Subcutaneous abdominal adipose tissue (tissue), 5 donors: ENCODE results near the gene PPDPF.
A peak's percentile ranks its signal among the peaks of the same experiment; 100 is the strongest.
"Not testable (repeated sequence)": the region's sequence is repeated elsewhere in the genome, so short reads cannot be mapped to it uniquely, and the experiment has no call there.

ENCODE experiments used
- H3K27ac ChIP-seq: one replicate; pipeline ENCODE4 v1.7.0; 2013; ENCODE audit warnings: low read depth, mild to moderate bottlenecking, inconsistent platforms, low read length, moderate library complexity
- H3K27me3 ChIP-seq, 5 donors: one replicate each; pipeline ENCODE4 v1.7.0; 2013; ENCODE audit warnings: low read length in 5 of 5, inconsistent platforms in 1 of 5; ENCODE audit not compliant: control insufficient read depth in 5 of 5, insufficient read depth in 4 of 5
- H3K36me3 ChIP-seq, 5 donors: one replicate each; pipeline ENCODE4 v1.7.0; 2013; ENCODE audit warnings: low read length in 5 of 5; ENCODE audit not compliant: control insufficient read depth in 5 of 5, insufficient read depth in 5 of 5
- H3K4me1 ChIP-seq, 5 donors: one replicate each; pipeline ENCODE4 v1.7.0; 2013; ENCODE audit warnings: low read length in 5 of 5, mild to moderate bottlenecking in 3 of 5, moderate library complexity in 1 of 5; ENCODE audit not compliant: control insufficient read depth in 5 of 5, insufficient read depth in 5 of 5
- H3K4me3 ChIP-seq, 5 donors: one replicate each; pipeline ENCODE4 v1.7.0; 2013; ENCODE audit warnings: low read length in 5 of 5, low read depth in 1 of 5
- H3K9ac ChIP-seq, 5 donors: one replicate each; pipeline ENCODE4 v1.7.0; 2013; ENCODE audit warnings: low read length in 5 of 5, mild to moderate bottlenecking in 4 of 5, moderate library complexity in 3 of 5
- H3K9me3 ChIP-seq, 5 donors: one replicate each; pipeline ENCODE4 v1.7.0; 2013; ENCODE audit warnings: low read length in 5 of 5; ENCODE audit not compliant: control insufficient read depth in 5 of 5
- donor health status: healthy.
- donor health status: healthy.
- donor health status: healthy.
- donor health status: healthy.
- donor health status: healthy.

PPDPF gene

DNA sequence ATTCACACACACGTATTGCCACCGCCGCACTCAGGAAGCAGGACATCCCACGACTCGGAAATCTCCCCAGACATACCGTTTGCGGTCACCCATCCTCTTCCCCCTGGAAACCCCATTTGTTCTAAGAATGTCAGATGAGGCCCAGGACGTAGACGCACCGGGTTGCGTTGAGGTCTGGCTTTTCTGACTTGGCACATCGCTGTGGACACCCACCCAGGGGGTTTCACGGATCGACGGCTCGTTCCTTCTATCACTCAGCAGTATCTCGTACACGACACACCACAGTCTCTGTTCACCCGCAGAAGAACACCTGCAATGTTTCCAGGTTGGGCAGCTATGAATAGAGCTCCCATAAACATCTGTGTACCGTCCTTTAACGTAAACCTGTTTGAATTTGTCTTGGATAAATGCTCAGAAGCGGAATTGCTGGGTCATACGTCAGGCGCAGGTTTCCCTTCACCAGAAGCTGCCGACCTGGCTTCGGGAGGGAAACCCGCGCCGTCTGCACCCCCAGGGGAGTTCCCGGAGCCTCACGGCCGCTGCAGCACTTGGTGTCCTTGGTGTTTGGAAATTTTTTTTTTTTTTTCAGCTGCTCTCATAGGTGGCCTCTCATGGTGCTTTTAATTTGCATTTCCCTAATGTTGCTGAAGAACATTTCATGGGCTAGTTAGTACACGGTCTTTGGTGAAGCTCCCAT, 12.3 kb upstream of the PPDPF start:
- Histone ChIP-seq H3K36me3 (no peaks in the 10 kb centered on the region), H3K4me1 (no peaks in the 10 kb centered on the region), H3K27ac (no peak overlapping the region), H3K9ac (no peak overlapping the region), H3K9me3 (peaks cover 0 to 24% (median 18%) of the 10 kb centered on the region in 5 donors), H3K4me3 (no peak overlapping the region), H3K27me3 (peaks cover 9 to 18% (median 15%) of the 10 kb centered on the region in 5 donors)

GRCh38 chr20:63509088-63509564, 11.4 kb upstream of the PPDPF start:
- Histone ChIP-seq H3K27me3 (peaks cover 9 to 16% (median 13%) of the 10 kb centered on the region in 5 donors), H3K4me1 (no peaks in the 10 kb centered on the region), H3K27ac (no peak overlapping the region), H3K9me3 (peaks cover 0 to 21% (median 18%) of the 10 kb centered on the region in 5 donors), H3K36me3 (no peaks in the 10 kb centered on the region), H3K4me3 (no peak overlapping the region), H3K9ac (no peak overlapping the region)

DNA sequence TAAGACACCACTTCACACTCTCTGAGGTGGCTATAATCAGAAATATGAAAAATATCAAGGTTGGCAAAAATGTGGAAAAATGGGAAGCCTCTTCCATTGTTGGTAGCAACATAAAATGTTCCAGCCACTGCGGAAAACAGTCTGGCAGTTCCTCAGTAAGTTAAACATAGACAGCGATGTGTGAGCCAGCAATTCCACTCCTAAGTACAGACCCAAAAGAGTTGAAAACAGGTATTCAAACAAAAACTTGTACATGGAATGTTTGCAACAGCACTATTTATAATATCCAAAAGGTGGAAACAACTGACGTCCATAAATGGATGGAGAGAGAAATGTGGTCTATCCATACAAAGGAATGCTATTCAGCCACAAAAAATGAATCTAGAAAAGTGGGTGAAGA, 7.4 kb upstream of the PPDPF start:
- H3K9ac ChIP-seq, result no peak overlapping the region
- H3K9me3 ChIP-seq, result no peaks in the 10 kb centered on the region
- peaks cover 1 to 8% (median 4%) of the 10 kb centered on the region in 5 donors for H3K27me3 ChIP-seq
- no peak overlapping the region for H3K4me3 ChIP-seq
- no peaks in the 10 kb centered on the region for H3K36me3 ChIP-seq
- H3K4me1 ChIP-seq, result no peaks in the 10 kb centered on the region
- H3K27ac ChIP-seq, result no peak overlapping the region

DNA sequence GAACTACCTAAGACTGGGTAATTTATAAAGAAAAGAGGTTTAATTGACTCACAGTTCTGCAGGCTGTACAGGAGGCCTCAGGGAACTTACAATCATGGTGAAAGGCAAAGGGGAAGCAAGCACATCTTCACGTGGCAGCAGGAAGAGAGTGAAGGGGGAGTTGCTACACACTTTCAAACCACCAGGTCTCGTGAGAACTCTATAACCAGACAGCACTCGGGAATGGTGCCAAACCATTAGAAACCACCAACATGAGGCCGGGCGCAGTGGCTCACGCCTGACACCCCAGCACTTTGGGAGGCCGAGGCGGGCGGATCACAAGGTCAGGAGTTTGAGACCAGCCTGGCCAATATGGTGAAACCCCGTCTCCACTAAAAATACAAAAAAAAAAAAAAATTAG, 6.0 kb upstream of the PPDPF start:
- H3K4me3 ChIP-seq, H3K9me3 ChIP-seq, H3K9ac ChIP-seq: not testable (repeated sequence)

GRCh38 chr20:63517376-63518309, 2.9 kb upstream of the PPDPF start:
- Histone ChIP-seq H3K4me3 (no peak overlapping the region), H3K27me3 (peaks cover 0 to 2% (median 0%) of the 10 kb centered on the region in 5 donors), H3K36me3 (peaks cover 0 to 8% (median 7%) of the 10 kb centered on the region in 5 donors), H3K4me1 (peaks cover 0 to 27% (median 24%) of the 10 kb centered on the region in 5 donors), H3K27ac (no peak overlapping the region), H3K9ac (no peak overlapping the region), H3K9me3 (no peaks in the 10 kb centered on the region)

More for the DNA sequence above, 6.0 kb upstream of the PPDPF start:
- not testable (repeated sequence) for H3K27me3 ChIP-seq, H3K27ac ChIP-seq, H3K36me3 ChIP-seq, H3K4me1 ChIP-seq

DNA sequence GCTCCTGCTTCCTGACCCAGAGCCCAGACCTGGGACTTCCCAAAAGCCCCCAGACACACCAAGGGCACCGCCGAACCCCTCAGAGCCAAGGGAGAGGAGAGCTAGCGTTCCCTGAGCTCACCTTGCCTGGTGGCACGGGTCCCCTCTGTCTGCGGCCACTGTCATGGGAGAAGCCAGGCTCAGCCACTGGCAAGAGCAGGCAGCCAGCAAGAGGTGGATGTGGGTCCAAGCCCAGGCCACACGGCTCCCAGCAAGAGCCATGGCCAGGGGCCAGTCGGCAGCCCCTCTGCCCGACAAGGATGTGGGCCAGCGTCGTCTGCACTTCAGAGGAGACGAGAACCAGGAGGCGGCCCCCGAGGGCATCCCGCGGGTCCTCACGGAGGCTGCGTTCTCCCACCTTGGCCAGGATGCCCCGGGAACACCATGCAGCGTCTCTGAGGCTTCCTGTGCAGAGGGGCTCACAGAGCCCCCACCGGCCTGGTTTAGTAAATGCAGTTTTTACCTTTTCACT, 2.2 kb upstream of the PPDPF start:
- Histone ChIP-seq H3K27me3 (no peaks in the 10 kb centered on the region), H3K4me1 (peaks cover 0 to 28% (median 24%) of the 10 kb centered on the region in 5 donors), H3K4me3 (no peak overlapping the region), H3K9me3 (peaks cover 0 to 3% (median 0%) of the 10 kb centered on the region in 5 donors), H3K9ac (no peak overlapping the region), H3K36me3 (peaks cover 0 to 13% (median 8%) of the 10 kb centered on the region in 5 donors), H3K27ac (no peak overlapping the region)

GRCh38 chr20:63518946-63519667, 1.5 kb upstream of the PPDPF start:
- Histone ChIP-seq H3K4me1 (peaks cover 0 to 28% (median 24%) of the 10 kb centered on the region in 5 donors), H3K9me3 (peaks cover 0 to 5% (median 0%) of the 10 kb centered on the region in 5 donors), H3K4me3 (peak overlapping the region in 4 of 5 donors; percentile 57 to 89 (median 72)), H3K27me3 (no peaks in the 10 kb centered on the region), H3K27ac (no peak overlapping the region), H3K9ac (peak overlapping the region in 2 of 5 donors; percentile 41 to 48), H3K36me3 (peaks cover 0 to 13% (median 8%) of the 10 kb centered on the region in 5 donors)

DNA sequence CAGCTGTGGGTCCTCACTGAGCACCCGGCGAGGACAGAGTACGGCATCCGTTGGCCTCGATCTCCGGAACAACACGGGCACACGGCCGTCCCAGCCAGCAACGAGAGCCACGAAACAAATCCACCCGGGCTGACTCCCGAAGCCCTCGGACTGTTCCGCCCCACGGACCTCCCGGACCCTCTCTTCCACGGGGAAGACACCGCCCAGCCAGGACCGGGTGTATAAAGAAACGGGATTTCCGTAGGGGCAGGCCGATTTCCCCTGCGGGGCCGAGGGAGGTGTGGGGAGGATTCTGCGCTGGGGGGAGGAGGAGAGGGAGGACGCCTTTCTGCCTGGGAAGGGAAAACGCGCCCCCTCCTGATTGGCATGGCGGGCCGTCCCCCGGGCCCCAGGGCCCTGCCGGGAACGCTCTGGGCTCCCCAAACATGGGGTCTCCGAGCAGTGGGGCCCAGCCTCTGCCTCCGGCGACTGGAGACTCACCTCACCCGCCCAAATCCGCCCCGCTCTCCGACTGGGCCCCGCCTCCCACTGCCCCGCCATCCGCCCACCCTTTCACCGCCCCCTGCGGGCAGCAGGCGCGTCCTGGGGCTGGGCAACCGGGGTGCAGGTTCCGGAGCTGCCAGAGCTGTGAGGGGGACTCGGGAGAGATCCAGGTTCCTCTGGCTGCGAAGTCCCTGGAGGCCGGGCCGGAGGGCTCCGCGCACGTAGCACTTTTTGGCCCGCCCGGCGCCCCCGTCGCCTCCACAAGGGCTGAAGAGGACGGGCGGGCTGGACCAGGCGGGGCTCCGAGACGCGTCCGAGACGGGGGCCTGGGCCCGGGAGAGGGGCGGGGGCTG, 679 bp upstream of the PPDPF start:
- peak overlapping the region in 3 of 5 donors; percentile 21 to 48 (median 41) for H3K9ac ChIP-seq
- no peak overlapping the region for H3K27ac ChIP-seq

More for the DNA sequence above, 679 bp upstream of the PPDPF start:
- Histone ChIP-seq H3K9me3 (peaks cover 0 to 5% (median 0%) of the 10 kb centered on the region in 5 donors), H3K36me3 (peaks cover 0 to 13% (median 8%) of the 10 kb centered on the region in 5 donors), H3K4me3 (peak overlapping the region in 4 of 5 donors; percentile 57 to 89 (median 72)), H3K4me1 (peaks cover 0 to 28% (median 24%) of the 10 kb centered on the region in 5 donors), H3K27me3 (no peaks in the 10 kb centered on the region)
